Measurements from ENCODE around the gene USF2. TPM values are rescaled to one million over a fixed set of nuclear protein-coding genes. Genes with fewer than 3 reads are reported as not detected.
"Not testable (repeated sequence)": the region's sequence is repeated elsewhere in the genome, so short reads cannot be mapped to it uniquely, and the experiment has no call there.

USF2 gene
- total RNA-seq: 156 and 164 TPM in 2 replicates

DNA sequence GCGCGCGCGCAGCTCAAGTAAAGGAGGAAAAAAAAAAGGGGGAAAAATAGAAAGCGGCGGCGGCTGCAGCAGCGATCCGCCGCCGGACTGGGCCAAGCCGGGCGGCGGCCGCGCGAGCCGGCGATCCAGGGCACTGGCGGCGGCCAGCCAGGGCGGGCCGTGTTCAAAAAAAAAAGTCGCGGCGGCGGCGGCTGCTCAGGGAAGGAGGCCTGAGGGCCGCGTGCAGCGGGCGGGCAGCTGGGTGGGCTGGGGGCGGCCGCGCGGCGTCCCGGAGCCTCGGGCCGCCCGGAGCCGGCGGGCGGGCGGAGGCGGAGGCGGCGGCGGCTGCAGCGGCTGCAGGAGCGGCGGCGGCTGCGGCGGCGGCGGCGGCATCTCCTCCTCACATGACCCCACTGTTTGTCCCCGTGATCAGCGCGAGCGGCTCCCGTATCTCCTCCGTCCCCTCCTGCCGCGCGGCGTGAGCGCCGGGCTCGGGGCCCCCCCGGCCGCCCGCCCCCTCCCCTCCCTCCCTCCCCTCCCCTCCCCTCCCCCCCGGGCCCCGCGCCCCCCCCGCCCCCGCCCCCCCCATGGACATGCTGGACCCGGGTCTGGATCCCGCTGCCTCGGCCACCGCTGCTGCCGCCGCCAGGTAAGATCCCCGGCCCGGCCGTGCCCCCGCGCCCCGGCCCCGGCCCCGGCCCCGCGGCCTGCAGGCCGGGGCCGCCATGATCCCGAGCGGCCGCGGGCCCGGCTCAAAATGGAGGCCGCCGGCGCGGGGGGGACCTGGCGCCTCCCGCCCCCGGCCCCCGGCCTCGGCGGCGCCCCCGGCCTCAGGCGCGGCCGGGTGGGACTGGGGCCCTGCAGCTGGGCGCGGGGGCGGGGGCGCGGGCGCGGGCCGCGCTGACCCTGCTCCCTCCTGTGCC lies at the start of gene USF2:
Gene USF2 (plus strand): TSS at position 427 of the 902 bp plus-strand sequence. CDS start 140 bp downstream, at position 567.
- DNase-seq (ENCODE audit: low spot score): peak; percentile 54
- Mint-ChIP-seq H3K4me1 (ENCODE audit: low read depth) (peaks cover 17% of the 10 kb centered on the region), H3K9me3 (no peaks in the 10 kb centered on the region), H3K36me3 (ENCODE audit: low read depth) (peaks cover 33% of the 10 kb centered on the region), H3K27ac (peak within 1 kb of the TSS; percentile 94), H3K4me3 (peak within 1 kb of the TSS; percentile 93), H3K27me3 (ENCODE audit: insufficient read depth) (no peaks in the 10 kb centered on the region)
- intact Hi-C loops (cut with micrococcal nuclease): loop anchor here (1.0 to 10.0 kb wide), 9 partner anchors 20 to 360 kb away; partner anchors contain the start of genes FFAR1 and TMEM147

DNA sequence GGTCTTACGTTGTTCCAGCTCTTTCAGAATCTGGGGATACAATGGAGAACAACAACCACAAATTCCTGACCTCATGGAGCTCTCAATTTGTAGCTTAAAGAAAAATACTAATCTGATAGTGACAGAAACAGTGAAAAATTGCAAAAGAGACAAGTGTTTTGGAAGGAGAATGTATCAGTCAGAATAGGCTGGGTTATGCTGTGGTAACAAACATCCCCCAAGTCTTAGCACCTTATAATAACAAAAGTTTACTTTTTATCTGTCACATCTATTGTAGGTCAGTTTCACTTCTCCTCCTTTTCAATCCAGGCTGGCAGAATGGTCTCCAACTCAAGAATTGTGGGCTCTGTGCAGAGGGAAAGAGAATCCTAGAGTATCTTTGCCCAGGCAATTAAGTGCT lies 49.8 kb upstream of the USF2 start:
- Mint-ChIP-seq H3K9me3 (peaks cover 5% of the 10 kb centered on the region), H3K27ac (no peak overlapping the region), H3K4me1 (ENCODE audit: low read depth) (peaks cover 19% of the 10 kb centered on the region), H3K27me3 (ENCODE audit: insufficient read depth) (peaks cover 1% of the 10 kb centered on the region), H3K4me3 (no peak overlapping the region), H3K36me3 (ENCODE audit: low read depth) (no peaks in the 10 kb centered on the region)
- intact Hi-C loops (cut with micrococcal nuclease): no loop called here
- DNase-seq (ENCODE audit: low spot score): no peak

DNA sequence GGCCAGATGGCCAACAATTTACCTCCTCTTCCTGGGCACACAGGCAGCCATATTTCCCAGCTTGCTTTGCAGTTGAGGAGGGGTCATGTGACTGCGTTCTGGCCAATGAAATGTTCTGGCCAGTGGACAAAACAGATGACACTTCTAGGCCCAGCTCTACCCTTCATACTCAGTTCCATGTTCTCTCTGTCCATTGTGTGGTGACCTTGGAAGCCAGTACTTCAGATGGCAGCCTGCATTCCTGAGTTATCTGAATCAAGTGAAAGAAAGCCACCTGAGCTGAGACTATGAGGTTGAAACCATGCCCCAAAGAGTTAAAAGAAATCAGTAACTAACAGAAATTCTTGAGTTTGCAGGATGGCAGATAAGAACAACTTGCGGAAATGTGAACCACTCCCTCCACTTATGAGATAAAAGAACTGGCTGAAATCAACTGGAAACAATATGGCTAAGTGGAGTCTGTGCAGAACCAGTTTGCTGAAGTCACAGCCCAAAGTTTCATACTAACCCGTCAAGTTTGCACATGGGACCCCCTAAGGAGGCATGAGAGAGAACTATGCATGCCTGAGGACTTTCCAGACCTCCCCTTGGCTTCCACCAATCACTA lies 48.3 kb upstream of the USF2 start:
- no peak for DNase-seq (ENCODE audit: low spot score)
- no peaks in the 10 kb centered on the region for H3K36me3 Mint-ChIP-seq (ENCODE audit: low read depth)
- intact Hi-C loops (cut with micrococcal nuclease): no loop called here
- peaks cover 5% of the 10 kb centered on the region for H3K9me3 Mint-ChIP-seq
- peaks cover 1% of the 10 kb centered on the region for H3K27me3 Mint-ChIP-seq (ENCODE audit: insufficient read depth)
- H3K27ac Mint-ChIP-seq: no peak overlapping the region
- peaks cover 16% of the 10 kb centered on the region for H3K4me1 Mint-ChIP-seq (ENCODE audit: low read depth)
- no peak overlapping the region for H3K4me3 Mint-ChIP-seq

- intact Hi-C loops (cut with micrococcal nuclease); H3K27me3 Mint-ChIP-seq (ENCODE audit: insufficient read depth); H3K4me3 Mint-ChIP-seq; H3K27ac Mint-ChIP-seq; H3K9me3 Mint-ChIP-seq; DNase-seq (ENCODE audit: low spot score); H3K36me3 Mint-ChIP-seq (ENCODE audit: low read depth): not testable (repeated sequence)
- H3K4me1 Mint-ChIP-seq (ENCODE audit: low read depth): peaks cover 12% of the 10 kb centered on the region
Observed at GRCh38 chr19:35220973-35221590, 47.7 kb upstream of the USF2 start.

GRCh38 chr19:35222373-35223015 lies 46.3 kb upstream of the USF2 start:
- Mint-ChIP-seq H3K27me3 (ENCODE audit: insufficient read depth) (peaks cover 4% of the 10 kb centered on the region), H3K4me1 (ENCODE audit: low read depth) (no peaks in the 10 kb centered on the region), H3K4me3 (no peak overlapping the region), H3K9me3 (peaks cover 5% of the 10 kb centered on the region), H3K36me3 (ENCODE audit: low read depth) (no peaks in the 10 kb centered on the region), H3K27ac (peak overlapping the region; percentile 65)
- DNase-seq (ENCODE audit: low spot score): no peak
- intact Hi-C loops (cut with micrococcal nuclease): no loop called here

DNA sequence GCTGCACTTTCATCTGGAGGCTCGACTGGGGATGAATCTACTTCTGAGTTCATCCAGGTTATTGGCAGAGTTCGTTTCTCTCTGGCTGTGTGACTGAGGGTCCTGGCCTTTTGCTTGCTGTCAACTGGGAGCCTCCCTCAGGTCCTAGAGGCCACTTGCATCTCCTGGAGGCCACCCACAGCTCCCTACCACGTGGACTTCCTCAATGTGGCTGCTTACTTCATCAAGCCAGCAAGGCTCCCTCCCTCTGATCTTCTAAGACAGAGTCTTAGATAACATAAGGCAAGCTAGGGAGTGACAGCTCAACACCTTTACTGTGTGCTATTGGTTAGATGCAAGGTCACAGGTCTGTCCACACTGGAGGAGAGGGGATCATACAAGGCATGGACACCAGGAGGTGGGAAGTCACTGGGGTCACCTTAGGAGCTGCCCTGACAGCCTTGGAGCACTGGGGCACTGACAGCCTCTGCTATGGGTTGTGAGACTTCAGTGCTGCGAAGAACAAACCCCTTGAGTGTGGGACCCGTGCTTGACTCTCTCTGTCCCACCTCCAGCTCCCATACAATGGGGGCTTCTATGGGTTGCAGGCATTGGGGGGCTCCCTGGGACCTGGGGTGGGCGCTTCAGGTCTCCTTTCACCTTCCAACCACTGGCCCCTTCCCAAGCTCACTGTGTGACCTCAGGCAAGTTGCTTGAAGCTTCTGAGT lies 45.5 kb upstream of the USF2 start:
- Mint-ChIP-seq H3K27ac (no peak overlapping the region), H3K4me1 (ENCODE audit: low read depth) (no peaks in the 10 kb centered on the region)
- no peak for DNase-seq (ENCODE audit: low spot score)

DNA sequence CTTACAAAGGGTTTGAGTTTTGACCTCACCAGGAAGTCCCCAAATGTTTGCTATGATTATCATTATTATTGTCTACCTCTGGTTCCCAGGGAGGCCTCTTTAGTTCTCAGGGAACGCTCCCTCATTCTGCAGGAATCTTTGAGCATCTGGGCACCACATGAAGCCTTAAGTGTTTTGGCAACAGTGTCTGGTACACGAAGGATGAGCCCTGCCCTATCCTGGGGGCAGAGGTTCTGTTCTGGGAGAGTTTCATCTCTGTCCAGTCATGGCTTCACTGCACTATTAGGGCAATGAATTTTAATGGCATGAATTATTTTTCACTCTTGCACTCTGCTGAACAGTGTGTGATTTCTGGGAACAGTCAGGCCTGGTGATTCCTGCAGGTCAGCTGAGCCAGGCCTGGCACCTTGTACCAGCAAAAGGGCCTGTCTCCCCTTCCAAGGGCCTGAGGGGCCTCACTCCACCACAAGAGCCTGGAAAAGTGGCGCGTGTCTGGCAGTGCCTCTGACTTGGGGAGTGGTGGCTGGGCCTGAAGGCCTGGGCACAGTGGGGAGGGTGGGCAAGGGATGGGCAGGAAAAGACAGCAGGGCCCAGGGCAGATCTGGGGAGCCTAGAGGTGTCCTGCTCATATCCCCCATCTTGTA lies 44.8 kb upstream of the USF2 start:
- Mint-ChIP-seq H3K4me3 (no peak overlapping the region), H3K27me3 (ENCODE audit: insufficient read depth) (peaks cover 4% of the 10 kb centered on the region), H3K4me1 (ENCODE audit: low read depth) (no peaks in the 10 kb centered on the region), H3K27ac (no peak overlapping the region), H3K36me3 (ENCODE audit: low read depth) (no peaks in the 10 kb centered on the region), H3K9me3 (peaks cover 5% of the 10 kb centered on the region)
- DNase-seq (ENCODE audit: low spot score): no peak
- intact Hi-C loops (cut with micrococcal nuclease): no loop called here

More for the DNA sequence above, 45.5 kb upstream of the USF2 start:
- H3K9me3 Mint-ChIP-seq: peaks cover 5% of the 10 kb centered on the region
- intact Hi-C loops (cut with micrococcal nuclease): no loop called here
- peaks cover 4% of the 10 kb centered on the region for H3K27me3 Mint-ChIP-seq (ENCODE audit: insufficient read depth)
- H3K36me3 Mint-ChIP-seq (ENCODE audit: low read depth): no peaks in the 10 kb centered on the region
- no peak overlapping the region for H3K4me3 Mint-ChIP-seq

DNA sequence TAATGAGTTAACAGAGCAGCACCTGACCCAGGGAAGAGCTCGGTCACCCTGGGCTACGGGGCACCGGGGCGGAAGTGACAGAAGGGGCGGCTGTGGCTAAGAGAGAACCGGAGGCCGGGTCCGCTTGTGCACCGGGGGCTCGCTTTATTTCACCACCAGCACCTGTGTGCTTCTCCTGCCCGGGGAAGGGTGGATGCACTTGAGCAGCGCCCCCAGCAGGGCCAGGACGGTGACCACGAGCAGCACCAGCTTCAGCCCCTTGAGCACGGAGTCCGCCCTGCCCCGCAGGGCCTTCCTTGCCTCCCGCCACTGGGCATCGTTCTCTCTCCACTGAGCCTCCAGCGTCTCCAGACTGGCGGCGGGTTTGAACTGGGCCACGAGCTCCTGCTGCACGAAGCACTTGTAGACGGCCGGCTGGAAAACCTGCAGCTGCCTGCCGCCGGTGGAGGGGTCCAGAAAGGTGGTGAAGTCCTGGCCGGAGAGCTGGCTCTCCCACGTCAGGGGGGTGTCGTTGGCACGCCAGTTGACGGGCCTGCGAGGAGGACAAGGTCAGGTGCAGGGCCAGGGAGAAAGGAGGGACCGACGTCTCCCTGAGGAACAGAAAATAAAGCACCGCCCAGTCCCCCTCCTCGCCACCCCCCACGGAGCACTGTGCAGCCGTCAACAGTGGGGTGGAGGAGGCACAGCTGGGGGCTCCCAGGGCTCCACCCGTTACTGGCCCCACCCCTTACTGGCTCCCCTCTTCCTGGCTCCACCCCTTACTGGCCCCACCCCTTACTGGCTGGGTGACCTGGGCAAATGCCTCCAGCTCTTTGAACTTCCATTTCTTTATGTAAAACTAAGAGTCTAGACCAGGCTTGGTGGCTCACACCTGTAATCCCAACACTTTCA lies 43.8 kb upstream of the USF2 start:
- no peak for DNase-seq (ENCODE audit: low spot score)
- H3K4me1 Mint-ChIP-seq (ENCODE audit: low read depth): no peaks in the 10 kb centered on the region
- peaks cover 6% of the 10 kb centered on the region for H3K27me3 Mint-ChIP-seq (ENCODE audit: insufficient read depth)
- no peaks in the 10 kb centered on the region for H3K9me3 Mint-ChIP-seq
- no peak overlapping the region for H3K27ac Mint-ChIP-seq
- intact Hi-C loops (cut with micrococcal nuclease): no loop called here
- H3K4me3 Mint-ChIP-seq: no peak overlapping the region
- H3K36me3 Mint-ChIP-seq (ENCODE audit: low read depth): no peaks in the 10 kb centered on the region

DNA sequence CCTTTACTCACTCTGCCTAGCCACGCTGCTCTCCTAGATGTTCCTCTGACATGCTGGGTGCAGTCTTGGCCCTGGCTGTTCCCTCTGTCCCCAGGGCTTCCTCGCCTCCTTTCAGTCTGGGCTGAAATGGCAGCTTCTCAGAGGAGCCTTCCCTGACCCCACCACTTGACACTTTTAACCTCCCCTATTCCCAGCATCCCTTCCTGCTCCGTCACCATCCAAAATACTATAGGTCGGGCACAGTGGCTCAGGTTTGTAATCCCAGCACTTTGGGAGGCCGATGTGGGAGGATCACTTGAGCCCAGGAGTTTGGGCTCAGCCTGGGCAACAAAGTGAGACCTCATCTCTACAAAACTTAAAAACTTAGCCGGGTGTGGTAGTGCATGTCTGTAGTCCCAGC lies 42.8 kb upstream of the USF2 start:
- H3K27ac Mint-ChIP-seq: no peak overlapping the region
- intact Hi-C loops (cut with micrococcal nuclease): no loop called here
- H3K4me3 Mint-ChIP-seq: no peak overlapping the region
- H3K9me3 Mint-ChIP-seq: no peaks in the 10 kb centered on the region
- H3K36me3 Mint-ChIP-seq (ENCODE audit: low read depth): no peaks in the 10 kb centered on the region
- H3K4me1 Mint-ChIP-seq (ENCODE audit: low read depth): no peaks in the 10 kb centered on the region
- peaks cover 9% of the 10 kb centered on the region for H3K27me3 Mint-ChIP-seq (ENCODE audit: insufficient read depth)
- DNase-seq (ENCODE audit: low spot score): no peak

DNA sequence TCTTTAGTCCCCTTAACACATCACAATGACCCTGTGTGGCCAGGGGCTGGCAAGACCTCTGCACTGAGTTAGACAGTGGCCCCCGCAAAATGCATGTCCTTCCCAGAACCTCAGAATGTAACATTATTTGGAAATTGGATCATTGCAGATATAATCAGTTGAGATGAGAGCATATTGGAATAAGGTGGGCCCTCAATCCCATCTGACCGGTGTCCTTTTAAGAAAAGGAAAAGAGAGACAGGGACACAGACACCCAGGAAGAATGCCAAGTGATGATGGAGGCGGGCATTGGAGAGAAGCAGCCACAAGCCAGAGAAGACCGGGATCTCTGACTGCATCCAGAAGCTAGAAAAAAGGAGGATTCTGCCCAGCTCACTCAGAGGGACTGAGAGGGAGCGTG lies 42.0 kb upstream of the USF2 start:
- Mint-ChIP-seq H3K4me3 (no peak overlapping the region), H3K27ac (no peak overlapping the region), H3K4me1 (ENCODE audit: low read depth) (no peaks in the 10 kb centered on the region), H3K9me3 (no peaks in the 10 kb centered on the region), H3K27me3 (ENCODE audit: insufficient read depth) (peaks cover 9% of the 10 kb centered on the region), H3K36me3 (ENCODE audit: low read depth) (no peaks in the 10 kb centered on the region)
- intact Hi-C loops (cut with micrococcal nuclease): no loop called here
- no peak for DNase-seq (ENCODE audit: low spot score)

GRCh38 chr19:35228177-35228930 lies 40.4 kb upstream of the USF2 start, which contains the start of gene FAM187B:
FAM187B (minus strand) TSS chr19:35228739; CDS start chr19:35228680, 59 bp downstream.
- intact Hi-C loops (cut with micrococcal nuclease): no loop called here
- Mint-ChIP-seq H3K36me3 (ENCODE audit: low read depth) (no peaks in the 10 kb centered on the region), H3K27me3 (ENCODE audit: insufficient read depth) (peaks cover 8% of the 10 kb centered on the region), H3K4me3 (no peak within 1 kb of the TSS), H3K27ac (no peak within 1 kb of the TSS), H3K9me3 (no peaks in the 10 kb centered on the region), H3K4me1 (ENCODE audit: low read depth) (no peaks in the 10 kb centered on the region)
- DNase-seq (ENCODE audit: low spot score): no peak
